HEK293T (cell line): ENCODE results near the gene HAO1.

Experiments
- CTCF ChIA-PET: fragments of 350-600 bp; formaldehyde crosslinking; extraction: SDS; loops from one replicate; lab custom pipeline; 2021; ENCODE audit warnings: antibody characterized with exemption, inconsistent platforms; lab: Yijun Ruan, JAX
- POLR2A ChIA-PET: fragments of 350-600 bp; formaldehyde crosslinking; extraction: SDS; loops from one replicate; lab custom pipeline; 2020; ENCODE audit warnings: antibody characterized with exemption, inconsistent platforms; lab: Yijun Ruan, JAX
- DNase-seq: peaks from one replicate; pipeline ENCODE4 v3.0.0; 2012; ENCODE audit warnings: mixed read lengths; ENCODE audit errors: extremely low spot score
- ARNT ChIP-seq: fragments of 450-650 bp; IDR thresholded peaks from 2 replicates; pipeline ENCODE4 v1.6.1; 2017; ENCODE audit warnings: mild to moderate bottlenecking
- BHLHE40 ChIP-seq: fragments of 450-650 bp; IDR thresholded peaks from 2 replicates; pipeline ENCODE4 v1.6.1; 2016; ENCODE audit warnings: mild to moderate bottlenecking, moderate library complexity, borderline replicate concordance
- CTBP1 ChIP-seq: fragments of 450-650 bp; IDR thresholded peaks from 2 replicates; pipeline ENCODE4 v1.6.1; 2016; ENCODE audit warnings: borderline replicate concordance
- ELF4 ChIP-seq: fragments of 450-650 bp; IDR thresholded peaks from 2 replicates; pipeline ENCODE4 v1.6.1; 2017; ENCODE audit warnings: antibody characterized with exemption
- FOXA1 ChIP-seq: fragments of 450-650 bp; IDR thresholded peaks from 2 replicates; pipeline ENCODE4 v1.6.1; 2016; ENCODE audit warnings: mild to moderate bottlenecking
- FOXK2 ChIP-seq: fragments of 450-650 bp; IDR thresholded peaks from 2 replicates; pipeline ENCODE4 v1.6.1; 2016; ENCODE audit warnings: mild to moderate bottlenecking
- FOXM1 ChIP-seq: fragments of 450-650 bp; IDR thresholded peaks from 2 replicates; pipeline ENCODE4 v1.6.1; 2017; ENCODE audit warnings: mild to moderate bottlenecking, borderline replicate concordance
- HDGF ChIP-seq: fragments of 450-650 bp; IDR thresholded peaks from 2 replicates; pipeline ENCODE4 v1.6.1; 2017; ENCODE audit warnings: antibody characterized with exemption, borderline replicate concordance
- L3MBTL2 ChIP-seq: fragments of 450-650 bp; conservative IDR thresholded peaks from 2 replicates; pipeline ENCODE4 v1.6.1; 2016; ENCODE audit warnings: mild to moderate bottlenecking
- LEF1 ChIP-seq: fragments of 450-650 bp; IDR thresholded peaks from 2 replicates; pipeline ENCODE4 v1.6.1; 2017; ENCODE audit warnings: mild to moderate bottlenecking, borderline replicate concordance
- NFRKB ChIP-seq: fragments of 450-650 bp; IDR thresholded peaks from 2 replicates; pipeline ENCODE4 v1.6.1; 2016; ENCODE audit warnings: mild to moderate bottlenecking, moderate library complexity
- SP1 ChIP-seq: fragments of 450-650 bp; IDR thresholded peaks from 2 replicates; pipeline ENCODE4 v1.6.1; 2017
- SUZ12 ChIP-seq: fragments of 450-650 bp; IDR thresholded peaks from 2 replicates; pipeline ENCODE4 v1.6.1; 2016; ENCODE audit warnings: mild to moderate bottlenecking
- TARDBP ChIP-seq: fragments of 450-650 bp; IDR thresholded peaks from 2 replicates; pipeline ENCODE4 v1.6.1; 2016
- ZNF384 ChIP-seq: fragments of 450-650 bp; IDR thresholded peaks from 2 replicates; pipeline ENCODE4 v1.6.1; 2016
- TF ChIP-seq, protein P1 (sequence below): fragments of 450-650 bp; IDR thresholded peaks from 2 replicates; pipeline ENCODE4 v1.6.1; 2016

Gene HAO1

GRCh38 chr20:7937328-7937727 is 2.9 kb downstream of the HAO1 start:
- CTCF ChIA-PET, result interaction anchor here (0.9 to 4.3 kb wide), 5 partner anchors 9 to 798 kb away, joined by 3 to 49 read pairs (median 5); no protein-coding TSS in a partner anchor
- DNase-seq, result no peak
- POLR2A ChIA-PET, result no interaction called here
- TF ChIP-seq CTBP1 (no peak), NFRKB (no peak), SP1 (no peak), FOXK2 (no peak), TARDBP (no peak), FOXM1 (no peak), ARNT (no peak), L3MBTL2 (no peak), LEF1 (no peak), FOXA1 (no peak), BHLHE40 (no peak), ELF4 (no peak), SUZ12 (no peak)
- TF ChIP-seq, protein P1, sequence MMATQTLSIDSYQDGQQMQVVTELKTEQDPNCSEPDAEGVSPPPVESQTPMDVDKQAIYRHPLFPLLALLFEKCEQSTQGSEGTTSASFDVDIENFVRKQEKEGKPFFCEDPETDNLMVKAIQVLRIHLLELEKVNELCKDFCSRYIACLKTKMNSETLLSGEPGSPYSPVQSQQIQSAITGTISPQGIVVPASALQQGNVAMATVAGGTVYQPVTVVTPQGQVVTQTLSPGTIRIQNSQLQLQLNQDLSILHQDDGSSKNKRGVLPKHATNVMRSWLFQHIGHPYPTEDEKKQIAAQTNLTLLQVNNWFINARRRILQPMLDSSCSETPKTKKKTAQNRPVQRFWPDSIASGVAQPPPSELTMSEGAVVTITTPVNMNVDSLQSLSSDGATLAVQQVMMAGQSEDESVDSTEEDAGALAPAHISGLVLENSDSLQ, result no peak

GRCh38 chr20:7935027-7935551 is 5.2 kb downstream of the HAO1 start:
- no peak for DNase-seq
- TF ChIP-seq HDGF (no peak), NFRKB (no peak), L3MBTL2 (no peak)
- ChIA-PET CTCF (interaction anchor here (0.6 to 4.3 kb wide), 3 partner anchors 251 to 787 kb away, joined by 3 to 49 read pairs (median 3); no protein-coding TSS in a partner anchor), POLR2A (no interaction called here)

DNA sequence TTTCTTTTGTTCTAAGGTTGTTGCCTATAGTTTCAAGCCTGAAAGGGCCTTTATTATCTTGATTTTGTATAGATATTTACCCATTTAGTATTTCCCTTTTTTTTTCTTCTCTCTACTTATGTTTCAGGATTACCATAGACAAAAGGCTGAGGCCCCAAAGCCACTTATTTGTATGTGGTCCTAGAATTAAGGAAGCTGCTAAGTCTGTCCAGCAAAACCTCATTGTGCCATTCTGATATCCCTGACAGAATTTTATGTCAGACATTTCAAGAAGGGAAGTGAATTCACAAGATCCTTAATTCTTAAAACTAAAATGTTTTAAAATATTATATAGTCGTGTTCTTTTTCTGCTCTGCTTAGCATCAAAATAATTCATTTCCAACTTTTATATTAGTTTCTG is 6.9 kb downstream of the HAO1 start:
- DNase-seq, result no peak
- ChIA-PET POLR2A (no interaction called here), CTCF (no interaction called here)
- TF ChIP-seq CTBP1 (no peak), ELF4 (no peak), SUZ12 (no peak), SP1 (no peak), TARDBP (no peak), BHLHE40 (no peak)

DNA sequence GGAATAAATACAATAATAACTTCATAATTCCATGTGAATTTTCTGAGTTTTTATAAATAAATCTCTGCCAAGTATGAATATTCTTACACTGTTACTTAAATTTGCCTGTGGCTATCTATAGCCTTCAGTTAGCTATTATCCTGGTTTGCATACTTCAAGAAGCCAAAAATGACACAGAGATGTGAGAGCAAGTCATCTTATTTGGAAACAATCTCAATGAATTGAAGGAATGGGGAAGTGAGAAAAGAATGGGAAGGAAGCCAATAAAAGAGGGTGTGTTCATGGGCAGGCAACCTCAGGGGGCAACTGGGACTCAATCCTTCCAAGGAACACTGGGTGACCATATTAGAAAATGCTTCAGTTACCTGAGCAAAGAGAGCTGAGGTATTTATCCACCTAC is 9.9 kb downstream of the HAO1 start:
- CTCF ChIA-PET, result no interaction called here
- TF ChIP-seq FOXA1, result no peak
- TF ChIP-seq SP1, result no peak
- no peak for TF ChIP-seq TARDBP
- TF ChIP-seq FOXK2, result no peak
- no peak for TF ChIP-seq ARNT
- DNase-seq, result no peak
- POLR2A ChIA-PET, result no interaction called here

- CTCF ChIA-PET, result interaction anchor here (0.6 to 1.6 kb wide), 4 partner anchors 10 to 1397 kb away, joined by 3 to 5 read pairs (median 4); no protein-coding TSS in a partner anchor
- POLR2A ChIA-PET, result no interaction called here
- no peak for TF ChIP-seq ARNT
- TF ChIP-seq ELF4, result no peak
- no peak for TF ChIP-seq SP1
- no peak for DNase-seq
Observed at GRCh38 chr20:7926767-7927166, 13.5 kb downstream of the HAO1 start.

GRCh38 chr20:7926323-7926722 is 13.9 kb downstream of the HAO1 start:
- DNase-seq, result no peak
- POLR2A ChIA-PET, result no interaction called here
- CTCF ChIA-PET, result interaction anchor here (0.7 to 1.6 kb wide), 3 partner anchors 10 to 1396 kb away, joined by 3 to 5 read pairs (median 4); no protein-coding TSS in a partner anchor
- TF ChIP-seq NFRKB (no peak), LEF1 (no peak), HDGF (no peak), BHLHE40 (no peak), ZNF384 (no peak), FOXM1 (no peak), FOXK2 (no peak), SUZ12 (no peak), CTBP1 (no peak), TARDBP (no peak)
- TF ChIP-seq, protein P1, result no peak

- POLR2A ChIA-PET, result no interaction called here
- CTCF ChIA-PET, result no interaction called here
- TF ChIP-seq ZNF384 (no peak), SP1 (no peak), NFRKB (no peak), FOXK2 (no peak), ELF4 (no peak), CTBP1 (no peak), HDGF (no peak), TARDBP (no peak), SUZ12 (no peak), L3MBTL2 (no peak), ARNT (no peak)
- DNase-seq, result no peak
Observed at GRCh38 chr20:7924692-7925091, 15.6 kb downstream of the HAO1 start.

DNA sequence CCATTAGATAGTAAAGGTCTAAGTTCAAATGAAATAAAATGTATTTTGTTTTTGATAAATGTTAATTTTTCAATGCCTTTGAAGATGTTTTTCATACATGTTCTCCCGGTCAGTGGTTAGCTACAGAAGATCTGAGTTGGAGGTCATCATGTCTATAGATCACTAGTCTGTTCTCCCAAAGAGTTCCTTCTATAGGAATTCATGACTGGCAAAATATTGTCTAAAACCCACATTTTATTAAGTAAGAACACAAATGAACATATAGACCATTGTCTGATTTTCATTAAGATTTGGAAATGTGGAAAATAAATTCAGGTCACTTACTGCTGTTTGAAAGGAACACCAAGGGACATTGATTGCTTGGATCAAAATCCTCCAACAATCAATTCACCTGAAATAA is 23.6 kb downstream of the HAO1 start:
- ChIA-PET POLR2A (no interaction called here), CTCF (no interaction called here)
- no peak for TF ChIP-seq L3MBTL2
- TF ChIP-seq NFRKB, result no peak
- TF ChIP-seq HDGF, result no peak
- TF ChIP-seq SP1, result no peak
- no peak for TF ChIP-seq ZNF384
- no peak for TF ChIP-seq LEF1
- TF ChIP-seq FOXA1, result no peak
- TF ChIP-seq ELF4, result no peak
- TF ChIP-seq CTBP1, result no peak
- no peak for TF ChIP-seq SUZ12
- no peak for TF ChIP-seq ARNT

More for the DNA sequence above, 23.6 kb downstream of the HAO1 start:
- no peak for DNase-seq
